BLaER1 (cell line): ENCODE measurements around the gene RAB30.
"Not testable (repeated sequence)": the region's sequence is repeated elsewhere in the genome, so short reads cannot be mapped to it uniquely, and the experiment has no call there.

Experiments used
- H3K27ac ChIP-seq: shearing (Covaris generic); formaldehyde crosslinking; 2 replicates; pipeline ENCODE4 v1.8.1; 2022
- H3K27me3 ChIP-seq: shearing (Covaris generic); formaldehyde crosslinking; 2 replicates; pipeline ENCODE4 v1.8.1; 2022
- H3K36me3 ChIP-seq: shearing (Covaris generic); formaldehyde crosslinking; 2 replicates; pipeline ENCODE4 v1.8.1; 2022
- H3K4me1 ChIP-seq: shearing (Covaris generic); formaldehyde crosslinking; 2 replicates; pipeline ENCODE4 v1.8.1; 2022
- H3K4me2 ChIP-seq: shearing (Covaris generic); formaldehyde crosslinking; 2 replicates; pipeline ENCODE4 v1.8.1; 2022
- H3K4me3 ChIP-seq: shearing (Covaris generic); formaldehyde crosslinking; 2 replicates; pipeline ENCODE4 v1.8.1; 2022
- H3K9ac ChIP-seq: shearing (Covaris generic); formaldehyde crosslinking; 2 replicates; pipeline ENCODE4 v1.8.1; 2022
- H3K9me3 ChIP-seq: shearing (Covaris generic); formaldehyde crosslinking; 2 replicates; pipeline ENCODE4 v1.8.1; 2022
- H4K20me1 ChIP-seq: shearing (Covaris generic); formaldehyde crosslinking; 2 replicates; pipeline ENCODE4 v1.8.1; 2022
- Cebpa-rat ChIP-seq: shearing (Covaris generic); IDR thresholded peaks from 2 replicates; pipeline ENCODE4 v1.8.1; 2022

RAB30 gene

DNA sequence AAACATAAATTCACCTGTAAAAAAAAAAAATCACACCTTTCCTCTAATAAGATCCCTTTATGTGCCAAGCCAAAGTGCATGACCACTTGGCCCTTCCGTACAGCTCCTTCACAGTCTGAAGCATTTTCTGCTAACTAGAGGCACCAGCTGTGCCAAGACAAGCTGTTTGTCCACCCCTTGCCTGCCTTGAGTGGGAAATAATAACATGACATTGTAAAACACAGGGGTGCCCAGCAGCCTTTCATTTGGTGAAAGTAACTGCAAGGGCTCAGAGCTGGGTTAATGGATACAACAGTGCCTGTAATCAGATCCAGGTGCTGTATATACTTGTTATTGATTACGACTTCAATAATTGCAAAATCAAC lies 110.9 kb downstream of the RAB30 start:
- peaks cover 33% of the 10 kb centered on the region for H3K4me1 ChIP-seq
- H3K4me2 ChIP-seq = peak overlapping the region; percentile 56
- TF ChIP-seq Cebpa-rat = no peak

DNA sequence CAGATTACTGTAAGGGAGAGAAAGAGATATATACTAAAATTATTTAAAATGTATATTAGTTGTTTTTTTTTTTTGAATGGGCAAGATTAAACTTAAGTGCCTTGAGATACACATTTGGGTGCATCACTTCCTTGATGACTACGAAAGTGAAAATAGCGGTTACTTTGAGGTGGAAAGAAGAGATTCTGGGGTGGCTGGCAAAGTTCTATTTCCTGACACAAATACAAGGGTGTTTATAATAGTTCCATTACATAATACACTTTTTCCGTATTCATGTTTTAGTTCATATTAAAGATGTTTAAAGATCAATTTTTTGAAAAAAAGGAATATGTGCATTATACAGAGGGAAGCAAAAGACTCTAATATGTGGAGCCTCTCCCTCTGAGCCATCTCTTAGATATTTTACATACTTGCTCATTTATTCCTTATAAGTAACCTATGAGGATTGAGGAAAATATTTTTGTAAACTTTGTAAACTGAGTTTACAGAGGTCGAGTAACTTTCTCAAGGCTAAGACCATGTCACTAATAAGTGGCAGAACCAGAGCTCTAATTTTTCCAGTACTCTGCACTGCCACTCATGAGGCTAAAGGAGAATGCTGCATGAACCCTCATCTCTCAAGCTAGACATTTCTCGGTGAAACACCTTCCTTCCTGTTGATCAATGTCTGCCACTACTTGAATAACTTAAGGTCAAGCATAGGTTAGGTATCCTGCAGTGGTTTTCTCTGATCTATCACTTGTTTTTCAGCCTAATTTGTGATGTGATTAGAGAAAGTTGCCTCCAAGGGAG lies 111.5 kb downstream of the RAB30 start:
- no peaks in the 10 kb centered on the region for H4K20me1 ChIP-seq
- no peak for TF ChIP-seq Cebpa-rat
- H3K36me3 ChIP-seq = no peaks in the 10 kb centered on the region
- 0 out of 2 replicates have a peak overlapping the region, but pooled peaks have one; percentile 35 for H3K27ac ChIP-seq
- peaks cover 22% of the 10 kb centered on the region for H3K9me3 ChIP-seq
- H3K4me1 ChIP-seq = peaks cover 39% of the 10 kb centered on the region
- H3K27me3 ChIP-seq = no peaks in the 10 kb centered on the region
- H3K4me3 ChIP-seq = no peak overlapping the region
- no peak overlapping the region for H3K9ac ChIP-seq
- peak overlapping the region; percentile 56 for H3K4me2 ChIP-seq

More for the DNA sequence above, 110.9 kb downstream of the RAB30 start:
- Histone ChIP-seq H3K27me3 (no peaks in the 10 kb centered on the region), H3K9me3 (peaks cover 22% of the 10 kb centered on the region), H4K20me1 (no peaks in the 10 kb centered on the region), H3K36me3 (no peaks in the 10 kb centered on the region), H3K27ac (0 out of 2 replicates have a peak overlapping the region, but pooled peaks have one; percentile 35), H3K9ac (no peak overlapping the region), H3K4me3 (no peak overlapping the region)

DNA sequence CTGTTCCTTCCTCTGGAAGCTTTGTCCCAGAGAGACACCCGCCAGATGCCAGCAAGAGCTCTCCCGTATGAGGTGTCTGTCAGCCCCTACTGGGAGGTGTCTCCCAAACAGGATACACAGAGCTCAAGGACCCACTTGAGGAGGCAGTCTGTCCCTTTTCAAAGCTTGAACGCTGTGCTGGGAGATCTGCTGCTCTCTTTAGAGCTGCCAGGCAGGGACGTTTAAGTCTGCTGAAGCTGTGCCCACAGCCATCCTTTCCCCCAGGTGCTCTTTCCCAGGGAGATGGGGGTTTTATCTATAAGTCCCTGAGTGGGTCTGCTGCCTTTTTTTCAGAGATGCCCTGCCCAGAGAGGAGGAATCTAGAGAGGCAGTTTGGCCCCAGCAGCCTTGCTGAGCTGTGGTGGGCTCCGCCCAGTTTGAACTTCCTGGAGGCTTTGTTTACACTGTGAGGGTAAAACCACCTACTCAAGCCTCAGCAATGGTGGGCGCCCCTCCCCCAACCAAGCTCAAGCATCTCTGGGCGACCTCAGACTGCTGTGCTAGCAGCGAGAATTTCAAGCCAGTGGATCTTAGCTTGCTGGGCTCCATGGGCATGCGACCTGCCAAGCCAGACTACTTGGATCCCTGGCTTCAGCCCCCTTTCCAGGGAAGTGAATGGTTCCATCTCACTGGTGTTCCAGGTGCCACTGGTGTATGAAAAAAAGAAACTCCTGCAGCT lies 115.8 kb downstream of the RAB30 start:
- Histone ChIP-seq H3K4me1 (peaks cover 36% of the 10 kb centered on the region), H3K27ac (peak overlapping the region; percentile 83), H3K4me2 (peak overlapping the region; percentile 75), H3K9me3 (peaks cover 18% of the 10 kb centered on the region), H3K4me3 (0 out of 2 replicates have a peak overlapping the region, but pooled peaks have one; percentile 7), H3K9ac (peak overlapping the region; percentile 53; the same call in 1 of the 2 replicates)
- H3K36me3 ChIP-seq, H4K20me1 ChIP-seq, H3K27me3 ChIP-seq: not testable (repeated sequence)

DNA sequence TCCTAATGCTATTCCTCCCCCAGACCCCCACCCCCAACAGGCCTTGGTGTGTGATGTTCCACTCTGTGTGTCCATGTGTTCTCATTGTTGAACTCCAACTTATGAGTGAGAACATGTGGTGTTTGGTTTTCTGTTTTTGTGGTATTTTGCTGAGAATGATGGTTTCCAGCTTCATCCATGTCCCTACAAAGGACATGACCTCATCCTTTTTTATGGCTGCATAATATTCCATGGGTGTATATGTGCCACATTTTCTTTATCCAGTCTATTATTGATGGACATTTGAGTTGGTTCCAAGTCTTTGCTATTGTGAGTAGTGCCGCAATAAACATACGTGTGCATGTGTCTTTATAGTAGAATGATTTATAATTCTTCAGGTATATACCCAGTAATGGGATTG lies 121.2 kb downstream of the RAB30 start:
- not testable (repeated sequence) for H3K4me3 ChIP-seq, H3K27me3 ChIP-seq, H3K9ac ChIP-seq, H3K4me2 ChIP-seq, H3K27ac ChIP-seq, H3K4me1 ChIP-seq, H4K20me1 ChIP-seq, H3K36me3 ChIP-seq
- peaks cover 13% of the 10 kb centered on the region for H3K9me3 ChIP-seq

DNA sequence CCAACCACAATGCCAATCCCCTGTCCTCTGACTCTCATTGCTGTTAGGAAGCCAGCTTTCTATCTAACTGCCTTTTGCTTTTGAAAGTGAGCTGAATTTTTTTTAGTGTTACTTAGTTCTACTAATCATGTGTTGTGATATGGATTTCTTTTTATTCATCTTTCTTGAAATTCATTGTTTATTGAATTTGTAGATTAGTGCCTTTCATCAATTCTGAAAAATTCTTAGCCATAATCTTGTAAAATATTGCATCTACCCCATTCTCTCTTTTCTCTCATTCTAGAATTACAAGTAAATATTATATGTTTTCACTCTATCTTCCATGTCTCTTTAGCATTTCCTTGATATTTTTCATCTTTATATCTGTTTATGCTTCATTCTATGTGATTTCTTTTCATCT lies 122.3 kb downstream of the RAB30 start:
- no peaks in the 10 kb centered on the region for H4K20me1 ChIP-seq
- H3K27me3 ChIP-seq = no peaks in the 10 kb centered on the region
- peaks cover 13% of the 10 kb centered on the region for H3K9me3 ChIP-seq
- H3K4me1 ChIP-seq = no peaks in the 10 kb centered on the region
- no peak overlapping the region for H3K4me2 ChIP-seq
- H3K4me3 ChIP-seq = no peak overlapping the region
- H3K36me3 ChIP-seq = no peaks in the 10 kb centered on the region
- no peak for TF ChIP-seq Cebpa-rat
- H3K27ac ChIP-seq = no peak overlapping the region
- no peak overlapping the region for H3K9ac ChIP-seq

DNA sequence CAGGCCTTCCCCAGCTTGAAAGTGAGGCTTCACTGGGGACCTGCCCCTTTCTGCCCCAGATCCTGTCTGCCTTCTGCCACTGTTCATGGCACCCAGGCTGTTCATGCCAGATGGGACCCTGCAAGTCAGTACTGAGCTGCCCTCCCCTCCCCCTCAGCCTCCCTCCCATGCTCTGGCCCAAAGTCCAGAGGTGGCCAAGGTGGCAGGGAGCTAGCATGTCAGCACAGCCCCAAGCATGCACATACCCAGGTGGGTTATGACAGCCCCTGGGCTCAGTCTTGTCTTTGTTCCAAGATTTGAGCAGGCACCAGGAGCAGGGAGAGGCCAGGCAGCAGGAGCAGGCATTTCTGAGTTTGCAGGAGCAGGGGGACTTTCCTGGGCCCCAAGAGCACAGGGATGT lies 126.0 kb downstream of the RAB30 start:
- TF ChIP-seq Cebpa-rat = no peak
- no peaks in the 10 kb centered on the region for H3K36me3 ChIP-seq
- H3K4me3 ChIP-seq = no peak overlapping the region
- H3K27me3 ChIP-seq = no peaks in the 10 kb centered on the region
- no peak overlapping the region for H3K9ac ChIP-seq
- H3K27ac ChIP-seq = no peak overlapping the region
- no peak overlapping the region for H3K4me2 ChIP-seq
- H3K9me3 ChIP-seq = peaks cover 10% of the 10 kb centered on the region
- H3K4me1 ChIP-seq = no peaks in the 10 kb centered on the region
- no peaks in the 10 kb centered on the region for H4K20me1 ChIP-seq

DNA sequence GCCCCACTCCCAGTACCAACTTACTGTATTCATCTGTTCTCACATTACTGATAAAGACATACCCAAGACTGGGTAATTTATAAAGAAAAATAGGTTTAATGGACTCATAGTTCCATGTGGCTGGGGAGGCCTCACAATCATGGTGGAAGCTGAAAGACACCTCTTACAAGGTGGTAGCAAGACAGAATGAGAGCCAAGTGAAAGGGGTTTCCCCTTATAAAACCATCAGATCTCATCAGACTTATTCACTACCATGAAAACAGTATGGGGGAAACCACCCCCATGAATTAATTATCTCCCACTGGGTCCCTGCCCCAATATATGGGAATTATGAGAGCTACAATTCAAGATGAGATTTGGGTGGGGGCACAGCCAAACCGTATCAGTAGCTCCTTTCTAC lies 126.7 kb downstream of the RAB30 start:
- not testable (repeated sequence) for H3K27ac ChIP-seq, H4K20me1 ChIP-seq, H3K9me3 ChIP-seq, H3K4me2 ChIP-seq, H3K4me1 ChIP-seq, H3K27me3 ChIP-seq, H3K36me3 ChIP-seq, H3K9ac ChIP-seq, H3K4me3 ChIP-seq

DNA sequence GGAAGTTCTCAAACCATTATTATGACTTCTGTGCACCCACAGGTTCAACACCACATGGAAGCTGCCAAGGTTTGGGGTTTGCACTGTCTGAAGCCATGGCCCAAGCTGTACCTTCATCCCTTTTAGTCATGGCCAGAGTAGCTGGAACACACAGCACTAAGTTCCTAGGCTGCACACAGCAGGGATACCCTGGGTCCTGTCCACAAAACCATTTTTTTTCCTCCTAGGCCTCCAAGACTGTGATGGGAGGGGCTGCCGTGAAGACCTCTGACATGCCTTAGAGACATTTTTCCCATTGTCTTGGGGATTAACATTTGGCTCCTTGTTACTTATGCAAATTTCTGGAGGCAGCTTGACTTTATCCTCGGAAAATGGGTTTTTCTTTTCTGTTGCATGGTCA lies 127.5 kb downstream of the RAB30 start:
- Histone ChIP-seq H3K36me3 (no peaks in the 10 kb centered on the region), H3K9me3 (peaks cover 10% of the 10 kb centered on the region), H3K27me3 (no peaks in the 10 kb centered on the region), H4K20me1 (no peaks in the 10 kb centered on the region), H3K27ac (no peak overlapping the region), H3K4me3 (no peak overlapping the region), H3K4me1 (no peaks in the 10 kb centered on the region), H3K9ac (no peak overlapping the region), H3K4me2 (no peak overlapping the region)
- no peak for TF ChIP-seq Cebpa-rat

DNA sequence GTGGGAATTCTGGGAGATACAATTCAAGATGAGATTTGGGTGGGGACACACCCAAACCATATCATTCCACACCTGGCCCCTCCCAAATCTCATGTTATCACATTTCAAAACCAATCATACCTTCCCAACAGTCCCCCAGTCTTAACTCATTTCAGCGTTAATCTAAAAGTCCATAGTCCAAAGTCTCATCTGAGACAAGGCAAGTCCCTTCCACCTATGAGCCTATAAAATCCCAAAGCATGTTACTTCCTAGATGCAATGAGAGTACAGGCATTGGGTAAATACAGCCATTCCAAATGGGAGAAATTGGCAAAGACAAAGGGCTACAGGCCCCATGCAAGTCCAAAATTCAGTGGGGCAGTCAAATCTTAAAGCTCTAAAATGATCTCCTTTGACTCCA lies 128.3 kb downstream of the RAB30 start:
- H3K4me1 ChIP-seq, H3K4me2 ChIP-seq, H3K27me3 ChIP-seq, H3K27ac ChIP-seq, H3K36me3 ChIP-seq, H3K4me3 ChIP-seq, H3K9ac ChIP-seq, H3K9me3 ChIP-seq, H4K20me1 ChIP-seq: not testable (repeated sequence)

DNA sequence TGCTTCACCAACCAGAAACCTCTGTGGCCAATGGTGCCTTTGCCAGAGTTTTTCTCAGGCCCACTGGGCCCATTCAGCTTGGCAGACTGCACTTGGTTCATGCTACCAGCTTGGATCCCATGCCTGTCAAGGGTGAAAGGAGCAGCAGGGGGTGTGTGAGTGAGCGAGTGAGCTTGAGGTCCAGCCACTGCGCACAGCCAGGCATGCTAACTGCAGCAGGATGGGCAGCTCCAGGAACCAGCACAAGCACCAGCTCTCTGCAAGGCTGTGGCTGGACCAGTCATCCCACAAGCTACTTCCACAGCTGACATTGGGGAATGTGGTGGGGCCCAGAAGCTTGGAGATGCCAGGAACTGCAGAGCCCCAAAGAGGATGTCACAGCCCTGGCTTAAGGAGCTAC lies 129.3 kb downstream of the RAB30 start:
- Histone ChIP-seq H3K4me3 (no peak overlapping the region), H3K9ac (no peak overlapping the region), H3K9me3 (peaks cover 10% of the 10 kb centered on the region), H3K36me3 (no peaks in the 10 kb centered on the region), H3K4me2 (no peak overlapping the region), H3K27ac (no peak overlapping the region), H3K27me3 (no peaks in the 10 kb centered on the region), H3K4me1 (no peaks in the 10 kb centered on the region), H4K20me1 (no peaks in the 10 kb centered on the region)
- no peak for TF ChIP-seq Cebpa-rat
